Fibroblast of lung (primary cell): ENCODE measurements around the gene SMAD2. TPM values are rescaled to one million over a fixed set of nuclear protein-coding genes. Genes with fewer than 3 reads are reported as not detected.
A peak's percentile ranks its signal among the peaks of the same experiment; 100 is the strongest.

Experiments
- DNase-seq, 2 donors: peaks; one replicate each; pipeline versions ENCODE4 v3.0.0 to v3.0.0-alpha.2; 2010; ENCODE audit warnings: low read depth in 2 of 2
- H2AFZ ChIP-seq: 2 replicates; pipeline ENCODE4 v1.5.1; 2012; ENCODE audit warnings: low read length, control low read depth, inconsistent platforms
- H3K27ac ChIP-seq: 2 replicates; pipeline ENCODE4 v1.5.1; 2011; ENCODE audit warnings: low read length, control low read depth; ENCODE audit not compliant: insufficient read depth
- H3K27me3 ChIP-seq: 2 replicates; pipeline ENCODE4 v1.5.1; 2011; ENCODE audit warnings: mild to moderate bottlenecking, low read length; ENCODE audit not compliant: control insufficient read depth, insufficient read depth
- H3K36me3 ChIP-seq: 2 replicates; pipeline ENCODE4 v1.5.1; 2011; ENCODE audit warnings: low read length; ENCODE audit not compliant: control insufficient read depth, insufficient read depth
- H3K4me1 ChIP-seq: 2 replicates; pipeline ENCODE4 v1.5.1; 2011; ENCODE audit warnings: low read length; ENCODE audit not compliant: control insufficient read depth, insufficient read depth; ENCODE audit errors: extremely low read depth
- H3K4me2 ChIP-seq: 2 replicates; pipeline ENCODE4 v1.5.1; 2011; ENCODE audit warnings: low read length, control low read depth; ENCODE audit not compliant: insufficient read depth; ENCODE audit errors: extremely low read depth
- H3K4me3 ChIP-seq, 4 experiments: fragments of 200-600 bp in 1 of 4; sonication (generic) in 1 of 4; replicated peaks in 1 of 4; 2 replicates each; pipeline ENCODE4 v1.5.1; 2011 to 2016; ENCODE audit warnings: low read length in 4 of 4, low read depth in 3 of 4, mild to moderate bottlenecking in 3 of 4, control low read depth in 2 of 4, inconsistent platforms in 1 of 4, mixed read lengths in 1 of 4; ENCODE audit not compliant: insufficient read depth in 1 of 4; ENCODE audit errors: control extremely low read depth in 1 of 4
- H3K79me2 ChIP-seq: 2 replicates; pipeline ENCODE4 v1.5.1; 2012; ENCODE audit warnings: mild to moderate bottlenecking, low read length, inconsistent platforms; ENCODE audit not compliant: control insufficient read depth, insufficient read depth
- H3K9ac ChIP-seq: 2 replicates; pipeline ENCODE4 v1.5.1; 2011; ENCODE audit warnings: mild to moderate bottlenecking, low read length, control low read depth; ENCODE audit not compliant: insufficient read depth
- H3K9me3 ChIP-seq: 2 replicates; pipeline ENCODE4 v1.5.1; 2012; ENCODE audit warnings: low read depth, low read length; ENCODE audit not compliant: control insufficient read depth, insufficient read depth
- H4K20me1 ChIP-seq: 2 replicates; pipeline ENCODE4 v1.5.1; 2011; ENCODE audit warnings: low read length; ENCODE audit not compliant: control insufficient read depth, insufficient read depth; ENCODE audit errors: extremely low read depth
- CTCF ChIP-seq, 2 donors: IDR thresholded peaks in 1 of 2; conservative IDR thresholded peaks in 1 of 2; 1 replicate in 1 of 2; 2 replicates in 1 of 2; pipeline ENCODE4 v1.5.1; 2011 to 2012; ENCODE audit warnings: low read length in 2 of 2, control low read depth in 1 of 2, inconsistent platforms in 1 of 2, low read depth in 1 of 2, mild to moderate bottlenecking in 1 of 2
- EZH2 ChIP-seq: IDR thresholded peaks from 2 replicates; pipeline ENCODE4 v1.5.1; 2012; ENCODE audit warnings: low read length, control low read depth, mild to moderate bottlenecking; ENCODE audit errors: missing control alignments
- polyA plus RNA-seq, 2 donors: library from polyadenylated mRNA; depleted of rRNA in 1 of 2; stranded (reverse) in 1 of 2; unstranded in 1 of 2; fragments of >200 nt; gene quantifications; 2 replicates each; pipeline ENCODE4 v1.2.1, GENCODE V29; 2011 to 2012; ENCODE audit warnings: missing spikeins in 1 of 2
- total RNA-seq: library from RNA; depleted of rRNA; stranded (reverse); fragments of >200 nt; gene quantifications from 2 replicates; pipeline ENCODE4 v1.2.1, GENCODE V29; 2014

SMAD2 gene
- total and polyA plus RNA-seq, 2 donors (not counting 1 experiment from before 2014, with no cell fraction given): 76.0 to 111 TPM

GRCh38 chr18:47881752-47882455, 48.6 kb downstream of the SMAD2 start:
- peak; percentile 21 to 75 for DNase-seq

GRCh38 chr18:47881042-47881441, 49.4 kb downstream of the SMAD2 start:
- Histone ChIP-seq H3K36me3 (no peaks in the 10 kb centered on the region), H3K4me2 (no peak overlapping the region), H3K79me2 (peaks cover 2% of the 10 kb centered on the region), H3K27ac (no peak overlapping the region), H3K4me3 (no peak overlapping the region), H3K27me3 (no peaks in the 10 kb centered on the region), H4K20me1 (no peaks in the 10 kb centered on the region), H3K9ac (no peak overlapping the region), H2AFZ (no peak overlapping the region), H3K4me1 (peaks cover 7% of the 10 kb centered on the region), H3K9me3 (no peaks in the 10 kb centered on the region)
- TF ChIP-seq CTCF (conservative IDR thresholded peaks at IDR 0.05 in 1 of 2, IDR thresholded peaks at IDR 0.05 in 1 of 2; ENCODE audit: low read depth in 1 of 2, low read length in 2 of 2) (no peak), EZH2 (no peak)
- no peak for DNase-seq

More at GRCh38 chr18:47881752-47882455, 48.6 kb downstream of the SMAD2 start:
- Histone ChIP-seq H3K9me3 (no peaks in the 10 kb centered on the region), H3K9ac (no peak overlapping the region), H3K4me2 (no peak overlapping the region), H3K79me2 (peaks cover 2% of the 10 kb centered on the region), H3K4me3 (no peak overlapping the region), H3K27me3 (no peaks in the 10 kb centered on the region), H4K20me1 (no peaks in the 10 kb centered on the region), H3K36me3 (no peaks in the 10 kb centered on the region), H2AFZ (no peak overlapping the region), H3K4me1 (peaks cover 7% of the 10 kb centered on the region), H3K27ac (peak overlapping the region; percentile 7)
- no peak for TF ChIP-seq EZH2
- TF ChIP-seq CTCF (conservative IDR thresholded peaks at IDR 0.05 in 1 of 2, IDR thresholded peaks at IDR 0.05 in 1 of 2; ENCODE audit: low read depth in 1 of 2, low read length in 2 of 2): no peak

- Histone ChIP-seq H3K4me1 (peaks cover 4% of the 10 kb centered on the region), H3K4me3 (no peak overlapping the region), H3K79me2 (peaks cover 1% of the 10 kb centered on the region), H3K27ac (no peak overlapping the region), H4K20me1 (no peaks in the 10 kb centered on the region), H3K36me3 (no peaks in the 10 kb centered on the region), H3K9me3 (no peaks in the 10 kb centered on the region), H3K4me2 (no peak overlapping the region), H3K27me3 (no peaks in the 10 kb centered on the region), H2AFZ (no peak overlapping the region), H3K9ac (no peak overlapping the region)
- peak in 1 of 2 donors; percentile 14 for DNase-seq
- TF ChIP-seq CTCF (conservative IDR thresholded peaks at IDR 0.05 in 1 of 2, IDR thresholded peaks at IDR 0.05 in 1 of 2; ENCODE audit: low read depth in 1 of 2, low read length in 2 of 2) (no peak), EZH2 (no peak)
Measured at GRCh38 chr18:47877892-47878291, 52.6 kb downstream of the SMAD2 start.
